Neutrophil (primary cell): ENCODE results near the gene TFDP1.

Experiments
- H3K27ac ChIP-seq: fragments of 200-600 bp; sonication (generic); 2 replicates; pipeline ENCODE4 v1.5.1; 2016; ENCODE audit warnings: mild to moderate bottlenecking, moderate library complexity
- H3K27me3 ChIP-seq: fragments of 200-600 bp; sonication (generic); 2 replicates; pipeline ENCODE4 v1.6.0; 2016; ENCODE audit warnings: mild to moderate bottlenecking
- H3K36me3 ChIP-seq: fragments of 200-600 bp; sonication (generic); 2 replicates; pipeline ENCODE4 v1.5.1; 2017
- H3K4me1 ChIP-seq, 2 experiments: fragments of 200-600 bp in 1 of 2; sonication (generic) in 1 of 2; 1 replicate in 1 of 2; 2 replicates in 1 of 2; pipeline versions ENCODE4 v1.5.1 to v1.6.1; 2013 to 2016; ENCODE audit warnings: low read depth in 1 of 2, low read length in 1 of 2, mild to moderate bottlenecking in 1 of 2, moderate library complexity in 1 of 2; ENCODE audit not compliant: control insufficient read depth in 1 of 2, insufficient read depth in 1 of 2
- H3K4me3 ChIP-seq, 2 experiments: fragments of 200-600 bp in 1 of 2; sonication (generic) in 1 of 2; 1 replicate in 1 of 2; 2 replicates in 1 of 2; pipeline ENCODE4 v1.5.1; 2013 to 2016; ENCODE audit warnings: low read depth in 1 of 2, low read length in 1 of 2, mild to moderate bottlenecking in 1 of 2, moderate library complexity in 1 of 2
- H3K9me3 ChIP-seq: fragments of 200-600 bp; sonication (generic); 2 replicates; pipeline ENCODE4 v1.5.1; 2016
- CTCF ChIP-seq: fragments of 200-600 bp; sonication (generic); IDR thresholded peaks from 2 replicates; pipeline ENCODE4 v1.5.1; 2016; ENCODE audit warnings: antibody characterized with exemption

TFDP1 gene

DNA sequence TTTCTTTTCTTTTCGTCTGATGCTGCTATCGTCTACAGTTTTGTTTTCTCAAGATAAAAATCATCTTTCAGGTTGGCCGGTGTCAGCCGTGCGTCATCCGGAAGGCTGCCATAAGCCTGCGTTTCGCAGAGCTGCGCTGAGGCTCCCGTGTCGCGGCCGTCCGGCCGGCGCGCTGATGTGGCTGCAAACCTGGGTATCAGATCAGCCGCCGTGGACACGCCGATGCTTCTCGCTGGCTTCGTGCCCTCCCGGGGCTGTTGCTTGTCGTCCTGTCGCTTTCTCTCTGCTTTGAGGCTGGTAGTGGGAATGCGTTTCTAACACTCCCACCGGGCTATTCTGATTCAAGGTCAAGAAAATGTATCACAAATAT, 45.9 kb upstream of the TFDP1 start:
- no peaks in the 10 kb centered on the region for H3K9me3 ChIP-seq
- H3K4me1 ChIP-seq: no peaks in the 10 kb centered on the region
- H3K27me3 ChIP-seq: no peaks in the 10 kb centered on the region
- no peak for TF ChIP-seq CTCF
- no peak overlapping the region for H3K27ac ChIP-seq
- no peak overlapping the region for H3K4me3 ChIP-seq
- peaks cover 69% of the 10 kb centered on the region for H3K36me3 ChIP-seq

GRCh38 chr13:113539176-113539575, 45.4 kb upstream of the TFDP1 start:
- peaks cover 69% of the 10 kb centered on the region for H3K36me3 ChIP-seq
- no peaks in the 10 kb centered on the region for H3K9me3 ChIP-seq
- no peak overlapping the region for H3K4me3 ChIP-seq
- no peak overlapping the region for H3K27ac ChIP-seq
- TF ChIP-seq CTCF: no peak
- H3K27me3 ChIP-seq: no peaks in the 10 kb centered on the region
- H3K4me1 ChIP-seq: no peaks in the 10 kb centered on the region

- Histone ChIP-seq H3K4me3 (no peak overlapping the region), H3K36me3 (peaks cover 69% of the 10 kb centered on the region), H3K27me3 (no peaks in the 10 kb centered on the region), H3K4me1 (no peaks in the 10 kb centered on the region), H3K27ac (no peak overlapping the region), H3K9me3 (no peaks in the 10 kb centered on the region)
- TF ChIP-seq CTCF: no peak
These were observed 44.7 kb upstream of the TFDP1 start for GRCh38 chr13:113539822-113540221.

DNA sequence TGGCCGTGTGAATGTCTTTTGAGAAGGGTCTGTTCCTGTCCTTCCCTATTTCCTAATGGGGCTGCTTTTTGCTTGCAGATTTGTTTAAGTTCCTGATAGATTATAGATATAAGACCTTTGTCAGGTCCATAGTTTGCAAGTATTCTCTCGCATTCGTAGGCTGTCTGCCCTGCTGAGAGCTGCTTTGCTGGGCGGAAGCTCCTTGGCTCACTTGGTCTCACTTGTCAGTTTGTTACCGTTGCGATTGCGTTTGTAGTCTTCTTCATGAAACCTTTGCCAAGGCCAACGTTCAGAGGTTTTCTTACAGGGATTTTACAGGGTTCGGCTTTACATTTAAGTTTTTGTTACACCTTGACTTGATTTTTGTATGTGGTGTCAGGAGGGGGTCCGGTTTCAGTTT, 44.0 kb upstream of the TFDP1 start:
- H3K27me3 ChIP-seq: no peaks in the 10 kb centered on the region
- no peak overlapping the region for H3K4me3 ChIP-seq
- no peaks in the 10 kb centered on the region for H3K4me1 ChIP-seq
- H3K27ac ChIP-seq: no peak overlapping the region
- H3K9me3 ChIP-seq: no peaks in the 10 kb centered on the region
- no peak for TF ChIP-seq CTCF
- peaks cover 69% of the 10 kb centered on the region for H3K36me3 ChIP-seq

GRCh38 chr13:113542751-113543424, 41.7 kb upstream of the TFDP1 start:
- Histone ChIP-seq H3K27me3 (no peaks in the 10 kb centered on the region), H3K4me3 (no peak overlapping the region), H3K36me3 (peaks cover 64% of the 10 kb centered on the region), H3K4me1 (no peaks in the 10 kb centered on the region), H3K9me3 (no peaks in the 10 kb centered on the region), H3K27ac (no peak overlapping the region)
- no peak for TF ChIP-seq CTCF
